ENCODE measurements around the gene DRAP1. TPM values are rescaled to one million over a fixed set of nuclear protein-coding genes. Genes with fewer than 3 reads are reported as not detected.

DRAP1 gene
- total RNA-seq, 1 donor from 2014 or later: 64.7 TPM

- POLR2A ChIA-PET: interaction anchor here (0.6 kb wide), 1 partner anchor 1024 kb away, joined by 3 read pairs; no protein-coding TSS in a partner anchor
- Mint-ChIP-seq H3K36me3 (ENCODE audit: low read depth) (no peaks in the 10 kb centered on the region), H3K4me1 (peaks cover 11% of the 10 kb centered on the region), H3K9me3 (no peaks in the 10 kb centered on the region), H3K27ac (no peak overlapping the region), H3K27me3 (peaks cover 5% of the 10 kb centered on the region), H3K4me3 (no peak overlapping the region)
- CTCF ChIA-PET: no interaction called here
- DNase-seq (no peak), ATAC-seq (ENCODE audit: low read depth) (no peak)
- no peak for TF ChIP-seq CTCF (IDR thresholded peaks at IDR 0.05)
- intact Hi-C loops (cut with micrococcal nuclease): no loop called here
Measured at GRCh38 chr11:65903715-65904114, 15.5 kb upstream of the DRAP1 start.

GRCh38 chr11:65906602-65907001 is 12.6 kb upstream of the DRAP1 start:
- no peak overlapping the region for H3K4me3 Mint-ChIP-seq
- ATAC-seq (ENCODE audit: low read depth): no peak
- peaks cover 16% of the 10 kb centered on the region for H3K27me3 Mint-ChIP-seq
- intact Hi-C loops (cut with micrococcal nuclease): no loop called here
- TF ChIP-seq CTCF (IDR thresholded peaks at IDR 0.05): no peak
- H3K9me3 Mint-ChIP-seq: no peaks in the 10 kb centered on the region
- H3K36me3 Mint-ChIP-seq (ENCODE audit: low read depth): no peaks in the 10 kb centered on the region
- no peak for DNase-seq
- no peak overlapping the region for H3K27ac Mint-ChIP-seq
- peaks cover 4% of the 10 kb centered on the region for H3K4me1 Mint-ChIP-seq
- ChIA-PET CTCF (no interaction called here), POLR2A (interaction anchor here (0.8 to 1.4 kb wide), 2 partner anchors 11 to 13 kb away, joined by 3 to 4 read pairs; no protein-coding TSS in a partner anchor)

- intact Hi-C loops (cut with micrococcal nuclease): no loop called here
- CTCF ChIA-PET: no interaction called here
- H3K4me3 Mint-ChIP-seq: no peak overlapping the region
- DNase-seq: no peak
- no peak overlapping the region for H3K27ac Mint-ChIP-seq
- no peak for TF ChIP-seq CTCF (IDR thresholded peaks at IDR 0.05)
- peaks cover 11% of the 10 kb centered on the region for H3K4me1 Mint-ChIP-seq
- H3K36me3 Mint-ChIP-seq (ENCODE audit: low read depth): no peaks in the 10 kb centered on the region
- H3K27me3 Mint-ChIP-seq: peaks cover 17% of the 10 kb centered on the region
- no peak for ATAC-seq (ENCODE audit: low read depth)
- H3K9me3 Mint-ChIP-seq: no peaks in the 10 kb centered on the region
- POLR2A ChIA-PET: no interaction called here
Measured at GRCh38 chr11:65907878-65908277, 11.3 kb upstream of the DRAP1 start.

GRCh38 chr11:65911682-65912568 is 7.3 kb upstream of the DRAP1 start:
- no peak for TF ChIP-seq CTCF (IDR thresholded peaks at IDR 0.05)
- Mint-ChIP-seq H3K36me3 (ENCODE audit: low read depth) (peaks cover 2% of the 10 kb centered on the region), H3K4me1 (peaks cover 34% of the 10 kb centered on the region), H3K4me3 (no peak overlapping the region), H3K27me3 (peaks cover 17% of the 10 kb centered on the region), H3K27ac (no peak overlapping the region), H3K9me3 (no peaks in the 10 kb centered on the region)
- ChIA-PET POLR2A (interaction anchor here (0.7 kb wide), 2 partner anchors 12 to 50 kb away, joined by 3 to 8 read pairs; no protein-coding TSS in a partner anchor), CTCF (no interaction called here)
- ATAC-seq (ENCODE audit: low read depth) (no peak), DNase-seq (no peak)
- intact Hi-C loops (cut with micrococcal nuclease): no loop called here

- intact Hi-C loops (cut with micrococcal nuclease): no loop called here
- no peak for DNase-seq
- POLR2A ChIA-PET: interaction anchor here (0.7 kb wide), 1 partner anchor 49 kb away, joined by 3 read pairs; no protein-coding TSS in a partner anchor
- Mint-ChIP-seq H3K9me3 (no peaks in the 10 kb centered on the region), H3K36me3 (ENCODE audit: low read depth) (peaks cover 5% of the 10 kb centered on the region), H3K4me3 (no peak overlapping the region), H3K4me1 (peaks cover 43% of the 10 kb centered on the region), H3K27ac (no peak overlapping the region), H3K27me3 (peaks cover 15% of the 10 kb centered on the region)
- no peak for ATAC-seq (ENCODE audit: low read depth)
- no peak for TF ChIP-seq CTCF (IDR thresholded peaks at IDR 0.05)
- CTCF ChIA-PET: no interaction called here
Measured at GRCh38 chr11:65912845-65913244, 6.4 kb upstream of the DRAP1 start.

Measured in activated B cell treated with CpG ODN at 0.5 μM for 24 hours (primary cell).